ENCODE measurements around the gene GULP1.

GRCh38 chr2:188345831-188346458, 54.3 kb downstream of the GULP1 start:
- TF ChIP-seq CTCF (optimal IDR thresholded peaks at IDR 0.05 in 1 of 3, IDR thresholded peaks at IDR 0.05 in 1 of 3, conservative IDR thresholded peaks at IDR 0.05 in 1 of 3; ENCODE audit: extremely low read depth in 1 of 3, insufficient read depth in 2 of 3, low read length in 3 of 3) (no peak), EZH2 (IDR thresholded peaks at IDR 0.05; ENCODE audit: low read length) (no peak)
